HG02870 (cell line): ENCODE measurements around the gene CRYZ.
"Not testable (repeated sequence)": the region's sequence is repeated elsewhere in the genome, so short reads cannot be mapped to it uniquely, and the experiment has no call there.

Experiments used
- ATAC-seq: cut with Tn5 transposase; IDR thresholded peaks from one replicate; pipeline ENCODE4 v1.9.1; 2021; ENCODE audit warnings: mild to moderate bottlenecking, moderate library complexity; ENCODE audit not compliant: unreplicated experiment

The CRYZ gene, protein sequence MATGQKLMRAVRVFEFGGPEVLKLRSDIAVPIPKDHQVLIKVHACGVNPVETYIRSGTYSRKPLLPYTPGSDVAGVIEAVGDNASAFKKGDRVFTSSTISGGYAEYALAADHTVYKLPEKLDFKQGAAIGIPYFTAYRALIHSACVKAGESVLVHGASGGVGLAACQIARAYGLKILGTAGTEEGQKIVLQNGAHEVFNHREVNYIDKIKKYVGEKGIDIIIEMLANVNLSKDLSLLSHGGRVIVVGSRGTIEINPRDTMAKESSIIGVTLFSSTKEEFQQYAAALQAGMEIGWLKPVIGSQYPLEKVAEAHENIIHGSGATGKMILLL

DNA sequence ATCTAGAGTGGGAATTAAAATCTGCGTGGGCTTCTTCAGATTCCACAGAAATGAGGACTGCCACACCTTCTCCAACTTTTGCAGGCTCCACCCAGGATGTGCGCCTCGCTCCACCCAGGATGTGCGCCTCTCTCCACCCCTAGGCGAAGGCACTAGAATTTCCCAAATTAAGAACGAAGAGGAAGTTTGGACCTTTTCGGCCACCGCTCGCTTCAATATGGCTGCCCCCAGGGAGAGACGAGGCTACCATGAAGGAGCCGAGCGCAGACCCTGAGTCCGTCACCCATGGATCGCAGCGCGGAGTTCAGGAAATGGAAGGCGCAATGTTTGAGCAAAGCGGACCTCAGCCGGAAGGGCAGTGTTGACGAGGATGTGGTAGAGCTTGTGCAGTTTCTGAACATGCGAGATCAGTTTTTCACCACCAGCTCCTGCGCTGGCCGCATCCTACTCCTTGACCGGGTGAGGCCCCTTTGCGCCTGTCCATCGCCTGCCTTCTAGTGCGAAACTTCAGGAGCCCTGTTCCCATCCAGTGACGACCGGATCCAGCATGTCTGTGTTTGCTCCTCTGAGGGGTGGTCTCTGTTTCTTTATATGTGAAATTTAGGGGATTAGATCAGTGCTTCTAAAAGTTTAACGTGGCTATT lies at the start of gene CRYZ, which contains the start of gene TYW3:
TSS of gene CRYZ (minus strand) at position 91 of the 644 bp plus-strand sequence. CDS start 8,229 bp downstream, outside the sequence.
TSS of gene TYW3 (plus strand) at position 193 of the 644 bp plus-strand sequence. CDS start at position 286, 93 bp downstream.
- peak; percentile 56 for ATAC-seq

GRCh38 chr1:74780594-74780993 lies 47.7 kb upstream of the CRYZ start:
- ATAC-seq = no peak

GRCh38 chr1:74779750-74780149 lies 46.9 kb upstream of the CRYZ start:
- no peak for ATAC-seq

GRCh38 chr1:74777525-74777924 lies 44.7 kb upstream of the CRYZ start:
- no peak for ATAC-seq

DNA sequence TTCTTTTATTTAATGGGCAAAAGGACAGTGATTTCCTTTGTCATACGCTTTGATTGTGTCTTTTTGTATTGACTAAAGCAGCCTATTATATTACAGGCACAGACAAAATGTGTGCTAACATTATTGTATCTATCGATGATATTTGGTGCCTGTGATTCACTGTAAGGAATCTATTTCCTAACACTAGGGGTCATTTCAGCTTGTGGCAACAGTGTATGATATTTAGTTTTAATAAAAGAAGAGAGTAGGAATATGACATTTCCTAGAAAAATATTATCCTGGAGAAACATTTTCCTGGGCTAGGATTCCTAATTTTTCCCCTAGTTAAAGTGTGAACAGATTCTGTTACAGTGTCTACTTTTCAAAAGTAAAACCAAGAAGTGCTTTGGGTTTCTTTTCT lies 42.9 kb upstream of the CRYZ start:
- ATAC-seq = no peak

DNA sequence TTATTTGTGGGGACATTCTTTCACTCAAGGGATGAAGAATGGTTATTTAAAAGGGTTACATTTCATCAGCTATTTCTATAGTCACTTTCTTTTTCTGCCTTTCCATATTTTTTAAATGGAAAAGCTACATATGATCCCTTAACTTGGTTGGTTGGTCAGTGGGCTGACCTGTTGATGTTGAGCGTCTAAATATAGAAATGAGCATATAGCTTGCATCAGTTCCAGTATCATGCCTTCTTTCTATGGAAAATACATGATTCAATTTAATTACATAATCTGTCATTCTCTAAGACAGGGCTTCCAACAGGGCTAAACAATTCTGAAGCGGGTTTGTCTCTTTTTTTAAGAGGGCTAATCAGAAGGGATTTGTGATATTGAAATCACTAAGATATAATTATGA lies 40.7 kb upstream of the CRYZ start:
- ATAC-seq = no peak

DNA sequence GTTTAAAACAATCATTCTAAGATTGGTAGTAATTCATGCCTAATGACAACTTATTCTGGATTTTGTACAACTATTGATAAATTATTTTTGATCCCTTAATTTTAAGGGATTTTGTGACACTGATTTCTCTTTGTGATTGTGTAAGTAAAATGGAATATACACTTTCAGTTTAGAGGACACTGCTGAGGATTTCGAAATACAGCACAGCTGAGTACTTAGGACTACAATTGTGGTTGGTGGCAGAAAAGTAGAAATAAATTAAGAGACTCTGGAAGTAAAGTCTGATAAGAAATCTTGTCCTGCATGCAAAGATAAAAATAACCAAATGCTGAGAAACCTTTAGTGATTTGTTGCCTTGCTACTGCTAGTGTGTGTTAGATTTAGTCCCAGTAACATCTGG lies 40.1 kb upstream of the CRYZ start:
- no peak for ATAC-seq

DNA sequence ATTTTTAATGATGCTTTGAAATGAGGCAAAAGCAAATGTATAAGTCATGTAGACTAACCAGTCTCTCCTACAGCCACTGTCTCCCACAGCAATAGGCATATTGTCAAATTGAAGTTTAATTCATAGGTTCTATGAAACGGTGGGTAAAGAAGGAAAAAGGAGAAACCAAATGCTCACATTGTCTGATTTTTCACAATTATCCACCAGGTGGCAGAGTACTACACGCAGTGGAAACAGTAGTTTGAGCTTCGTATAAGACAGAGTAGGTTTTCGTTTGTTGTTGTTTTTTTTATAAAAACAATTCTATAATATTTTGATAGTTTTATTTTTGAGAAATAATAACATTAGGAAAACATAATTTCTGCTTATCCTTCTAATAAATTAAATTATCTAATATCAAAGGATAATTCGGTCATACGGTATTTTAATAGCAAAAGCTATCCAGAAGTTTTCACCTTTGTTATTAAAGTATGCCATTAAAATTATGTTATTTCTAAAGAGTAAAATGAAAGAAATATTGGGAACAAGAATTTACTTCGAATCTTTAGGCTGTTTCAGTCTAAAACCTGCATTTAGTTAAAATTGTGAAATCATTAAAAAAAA lies 39.2 kb upstream of the CRYZ start:
- ATAC-seq = peak; percentile 68

GRCh38 chr1:74767490-74767889 lies 34.6 kb upstream of the CRYZ start:
- peak; percentile 59 for ATAC-seq

GRCh38 chr1:74766579-74766978 lies 33.7 kb upstream of the CRYZ start:
- no peak for ATAC-seq

- no peak for ATAC-seq
Measured at GRCh38 chr1:74763807-74764206, 31.0 kb upstream of the CRYZ start.

DNA sequence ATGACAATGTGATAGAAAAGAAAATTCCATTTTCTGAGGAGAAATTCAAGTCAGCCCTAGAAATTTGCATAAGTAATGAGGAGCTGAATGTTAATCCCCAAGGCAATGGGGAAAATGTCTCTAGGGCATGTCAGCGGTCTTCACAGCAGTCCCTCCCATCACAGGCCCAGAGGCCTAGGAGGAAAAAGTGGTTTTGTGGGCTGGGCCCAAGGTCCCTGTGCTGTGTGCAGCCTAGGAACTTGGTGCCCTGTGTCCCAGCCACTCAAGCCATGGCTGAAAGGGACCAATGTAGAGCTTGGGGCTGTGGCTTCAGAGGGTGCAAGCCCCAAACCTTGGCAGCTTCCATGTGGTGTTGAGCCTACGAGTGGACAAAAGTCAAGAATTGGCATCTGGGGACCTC lies 23.8 kb upstream of the CRYZ start:
- ATAC-seq = not testable (repeated sequence)

- ATAC-seq = no peak
Measured at GRCh38 chr1:74755475-74755874, 22.6 kb upstream of the CRYZ start.

- ATAC-seq = no peak
Measured at GRCh38 chr1:74753104-74753503, 20.3 kb upstream of the CRYZ start.

GRCh38 chr1:74748960-74749359 lies 16.1 kb upstream of the CRYZ start:
- ATAC-seq = no peak

DNA sequence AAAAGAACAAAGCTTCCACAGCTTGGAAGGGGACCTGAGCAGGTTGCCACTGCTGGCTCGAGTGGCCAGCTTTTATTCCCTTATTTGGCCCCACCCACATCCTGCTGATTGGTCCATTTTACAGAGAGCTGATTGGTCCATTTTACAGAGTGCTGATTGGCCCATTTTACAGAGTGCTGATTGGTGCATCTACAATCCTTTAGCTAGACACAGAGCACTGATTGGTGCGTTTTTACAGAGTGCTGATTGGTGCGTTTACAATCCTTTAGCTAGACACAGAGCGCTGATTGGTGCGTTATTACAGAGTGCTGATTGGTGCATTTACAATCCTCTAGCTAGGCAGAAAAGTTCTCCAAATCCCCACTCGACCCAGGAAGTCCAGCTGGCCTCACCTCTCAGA lies 12.4 kb upstream of the CRYZ start:
- ATAC-seq = not testable (repeated sequence)

- not testable (repeated sequence) for ATAC-seq
Measured at GRCh38 chr1:74740307-74740980, 7.6 kb upstream of the CRYZ start.

- ATAC-seq = no peak
Measured at GRCh38 chr1:74737333-74737732, 4.5 kb upstream of the CRYZ start.

- ATAC-seq = peak; percentile 37
Measured at GRCh38 chr1:74733604-74734484, 994 bp upstream of the CRYZ start.
